Measurements from ENCODE around the gene UBP1.
A peak's percentile ranks its signal among the peaks of the same experiment; 100 is the strongest.
"Not testable (repeated sequence)": the region's sequence is repeated elsewhere in the genome, so short reads cannot be mapped to it uniquely, and the experiment has no call there.

UBP1 gene, protein sequence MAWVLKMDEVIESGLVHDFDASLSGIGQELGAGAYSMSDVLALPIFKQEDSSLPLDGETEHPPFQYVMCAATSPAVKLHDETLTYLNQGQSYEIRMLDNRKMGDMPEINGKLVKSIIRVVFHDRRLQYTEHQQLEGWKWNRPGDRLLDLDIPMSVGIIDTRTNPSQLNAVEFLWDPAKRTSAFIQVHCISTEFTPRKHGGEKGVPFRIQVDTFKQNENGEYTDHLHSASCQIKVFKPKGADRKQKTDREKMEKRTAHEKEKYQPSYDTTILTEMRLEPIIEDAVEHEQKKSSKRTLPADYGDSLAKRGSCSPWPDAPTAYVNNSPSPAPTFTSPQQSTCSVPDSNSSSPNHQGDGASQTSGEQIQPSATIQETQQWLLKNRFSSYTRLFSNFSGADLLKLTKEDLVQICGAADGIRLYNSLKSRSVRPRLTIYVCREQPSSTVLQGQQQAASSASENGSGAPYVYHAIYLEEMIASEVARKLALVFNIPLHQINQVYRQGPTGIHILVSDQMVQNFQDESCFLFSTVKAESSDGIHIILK

GRCh38 chr3:33440328-33441224 lies at the start of gene UBP1:
Gene UBP1, minus strand, starts transcription at chr3:33440405. Its CDS starts 557 bp downstream, at chr3:33439848.
- DNase-seq (ENCODE audit: low spot score) = peak; percentile 100

DNA sequence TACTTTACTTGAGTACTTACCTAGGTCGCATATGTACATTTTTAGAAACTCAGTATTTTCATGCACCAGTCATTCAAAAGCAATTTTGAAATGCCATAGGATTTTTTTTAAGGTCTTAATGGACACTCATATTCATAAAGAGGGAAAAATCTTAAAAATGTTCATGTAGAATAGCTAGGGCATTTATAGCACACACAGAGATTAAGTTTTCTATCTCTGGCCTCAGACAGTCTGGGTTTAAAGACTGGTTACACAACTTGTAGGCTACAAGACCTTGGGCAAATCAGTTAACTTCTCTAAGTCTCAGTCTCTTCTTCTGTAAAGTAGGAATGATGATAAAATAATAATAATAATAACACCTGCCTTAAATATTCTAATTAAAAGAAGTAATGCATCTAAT lies 48.5 kb upstream of the UBP1 start:
- DNase-seq (ENCODE audit: low spot score) = no peak

GRCh38 chr3:33488246-33488645 lies 48.0 kb upstream of the UBP1 start:
- no peak for DNase-seq (ENCODE audit: low spot score)

DNA sequence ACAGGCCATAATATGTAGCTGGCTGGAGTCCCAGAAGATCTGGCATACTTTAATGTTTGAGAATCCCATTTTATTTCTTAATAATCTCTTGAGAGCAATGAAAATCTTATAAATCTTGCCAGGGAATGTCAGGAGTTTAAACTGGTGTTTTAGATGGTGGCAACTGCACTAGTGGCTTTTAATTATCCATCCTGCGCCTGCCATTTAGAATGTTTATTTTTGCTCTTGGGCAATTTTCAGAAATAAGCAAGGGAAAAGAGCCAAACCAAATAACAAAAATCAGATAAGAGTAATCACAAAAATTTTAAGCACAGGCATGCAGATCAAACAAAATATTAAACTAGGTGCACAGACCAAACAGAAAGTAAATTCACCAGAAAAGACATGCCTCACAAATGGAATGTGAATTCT lies 41.9 kb upstream of the UBP1 start:
- no peak for DNase-seq (ENCODE audit: low spot score)

DNA sequence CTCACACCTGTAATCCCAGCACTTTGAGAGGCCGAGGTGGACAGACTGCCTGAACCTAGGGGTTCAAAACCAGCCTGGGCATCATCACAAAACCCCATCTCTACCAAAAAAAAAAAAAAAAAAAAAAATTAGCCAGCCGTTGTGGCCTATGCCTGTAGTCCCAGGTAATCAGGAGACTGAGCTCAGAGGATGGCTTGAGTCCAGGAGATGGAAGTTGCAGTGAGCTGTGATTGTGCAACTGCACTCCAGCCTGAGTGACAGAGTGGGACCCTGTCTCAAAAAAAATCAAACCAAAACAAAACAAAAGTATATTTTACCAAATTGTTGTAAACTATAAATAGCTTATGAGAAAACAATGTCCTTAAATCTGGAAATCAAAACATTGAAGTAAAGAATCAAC lies 34.7 kb upstream of the UBP1 start:
- DNase-seq (ENCODE audit: low spot score) = no peak

GRCh38 chr3:33473813-33474212 lies 33.6 kb upstream of the UBP1 start:
- DNase-seq (ENCODE audit: low spot score) = no peak

DNA sequence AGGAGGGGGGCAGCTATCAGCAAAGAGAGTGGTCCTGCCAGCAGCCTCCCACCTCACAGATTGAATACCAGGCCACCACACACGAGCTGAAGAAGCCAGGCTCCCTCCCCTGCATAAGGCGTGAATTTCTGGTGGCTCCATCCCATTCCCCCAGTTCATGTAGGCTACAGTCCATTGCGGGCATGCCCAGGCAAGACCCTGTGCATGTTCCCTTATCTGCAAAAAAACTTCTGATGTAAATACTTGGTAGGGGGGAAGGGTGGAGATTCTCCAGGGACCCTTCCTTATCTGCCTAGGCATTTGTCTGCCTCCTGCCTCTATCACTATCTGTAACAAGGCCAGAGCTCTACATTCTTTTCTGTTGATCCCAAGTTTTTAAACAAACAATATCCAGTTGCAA lies 27.6 kb upstream of the UBP1 start:
- DNase-seq (ENCODE audit: low spot score) = no peak

- no peak for DNase-seq (ENCODE audit: low spot score)
Observed at GRCh38 chr3:33461097-33461496, 20.9 kb upstream of the UBP1 start.

DNA sequence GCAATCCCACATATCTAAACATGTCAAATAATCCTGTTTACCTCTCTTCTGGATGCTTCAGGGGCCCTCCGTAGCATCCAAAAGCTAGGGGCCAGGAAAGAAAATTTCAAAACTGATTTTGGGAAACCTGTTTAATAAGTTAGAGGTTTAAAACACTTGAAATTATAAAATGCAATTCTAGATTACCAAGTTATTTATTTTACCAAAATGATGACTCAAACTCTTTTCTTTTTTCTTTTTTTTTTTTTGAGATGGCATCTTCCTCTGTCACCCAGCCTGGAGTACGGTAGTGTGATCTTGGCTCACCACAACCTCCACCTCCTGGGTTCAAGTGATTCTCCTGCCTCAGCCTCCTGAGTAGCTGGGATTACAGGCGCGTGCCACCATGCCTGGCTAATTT lies 19.4 kb upstream of the UBP1 start:
- not testable (repeated sequence) for DNase-seq (ENCODE audit: low spot score)

GRCh38 chr3:33458446-33458845 lies 18.2 kb upstream of the UBP1 start:
- no peak for DNase-seq (ENCODE audit: low spot score)

- no peak for DNase-seq (ENCODE audit: low spot score)
Observed at GRCh38 chr3:33456756-33457155, 16.6 kb upstream of the UBP1 start.

DNA sequence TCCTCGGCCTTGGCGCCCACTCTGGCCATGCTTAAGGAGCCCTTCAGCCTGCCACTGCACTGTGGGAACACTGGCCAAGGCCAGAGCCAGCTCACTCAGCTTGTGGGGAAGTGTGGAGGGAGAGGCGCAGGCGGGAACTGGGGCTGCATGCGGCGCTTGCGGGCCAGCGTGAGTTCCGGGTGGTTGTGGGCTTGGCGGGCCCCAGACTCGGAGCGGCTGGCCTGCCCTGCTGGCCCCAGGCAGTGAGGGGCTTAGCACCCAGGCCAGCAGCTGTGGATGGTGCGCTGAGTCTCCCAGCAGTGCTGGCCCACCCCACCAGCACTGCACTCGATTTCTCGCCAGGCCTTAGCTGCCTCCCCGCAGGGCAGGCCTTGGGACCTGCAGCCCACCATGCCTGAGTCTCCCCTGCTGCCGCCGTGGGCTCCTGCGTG lies 13.1 kb upstream of the UBP1 start:
- no peak for DNase-seq (ENCODE audit: low spot score)

DNA sequence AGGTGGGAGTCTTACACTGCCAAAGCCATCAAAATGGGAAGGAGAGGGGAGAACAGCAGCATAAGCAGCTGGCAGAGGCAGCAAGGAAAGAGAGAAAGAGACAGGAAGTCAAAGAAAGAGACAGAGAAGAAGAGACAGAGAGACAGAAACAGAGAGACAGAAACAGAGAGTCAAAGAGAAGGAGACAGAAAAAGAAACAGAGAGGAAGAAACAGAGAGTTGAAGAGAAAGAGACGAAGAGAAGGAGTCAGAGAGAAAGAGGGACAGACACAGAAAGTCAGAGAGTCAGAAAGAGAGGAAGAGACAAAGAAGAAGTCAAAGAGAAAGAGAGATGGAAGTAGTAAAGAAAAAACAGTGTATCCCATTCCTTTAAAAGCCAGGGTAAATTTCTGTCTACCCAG lies 11.8 kb upstream of the UBP1 start:
- not testable (repeated sequence) for DNase-seq (ENCODE audit: low spot score)

DNA sequence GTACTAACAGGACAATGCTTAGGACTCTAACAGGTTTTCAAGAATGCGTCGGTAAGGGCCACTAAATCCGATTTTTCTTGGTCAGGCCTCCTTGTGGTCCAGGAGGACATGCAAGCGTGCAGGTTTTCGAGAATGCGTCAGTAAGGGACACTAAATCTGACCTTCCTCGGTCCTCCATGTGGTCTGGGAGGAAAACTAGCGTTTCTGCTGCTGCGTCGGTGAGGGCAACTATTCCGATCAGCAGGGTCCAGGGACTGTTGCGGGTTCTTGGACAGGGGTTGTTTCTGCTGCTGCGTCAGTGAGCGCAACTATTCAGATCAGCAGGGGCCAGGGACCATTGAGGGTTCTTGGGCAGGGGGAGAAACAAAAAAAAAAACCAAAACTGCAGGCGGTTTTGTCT lies 7.8 kb upstream of the UBP1 start:
- no peak for DNase-seq (ENCODE audit: low spot score)

DNA sequence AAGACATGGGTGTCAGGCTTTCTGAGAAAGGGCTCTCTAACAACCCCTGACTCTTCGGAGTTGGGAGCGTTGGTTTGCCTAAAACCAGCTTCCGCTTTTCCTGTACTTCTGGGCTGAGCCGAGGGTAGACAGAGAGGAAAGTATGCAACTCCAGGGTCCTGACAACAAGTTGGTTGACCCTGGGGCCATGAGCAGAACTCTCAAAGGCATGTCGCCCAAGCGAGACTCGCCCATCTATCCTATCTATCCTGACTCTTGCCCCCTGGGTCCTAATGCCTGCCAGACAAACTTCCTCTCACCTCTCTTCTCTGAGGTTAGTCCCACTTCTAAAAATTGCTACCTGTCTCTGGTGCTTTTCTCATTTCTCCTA lies 7.0 kb upstream of the UBP1 start:
- DNase-seq (ENCODE audit: low spot score) = not testable (repeated sequence)

GRCh38 chr3:33442190-33442589 lies 2.0 kb upstream of the UBP1 start:
- DNase-seq (ENCODE audit: low spot score) = no peak

DNA sequence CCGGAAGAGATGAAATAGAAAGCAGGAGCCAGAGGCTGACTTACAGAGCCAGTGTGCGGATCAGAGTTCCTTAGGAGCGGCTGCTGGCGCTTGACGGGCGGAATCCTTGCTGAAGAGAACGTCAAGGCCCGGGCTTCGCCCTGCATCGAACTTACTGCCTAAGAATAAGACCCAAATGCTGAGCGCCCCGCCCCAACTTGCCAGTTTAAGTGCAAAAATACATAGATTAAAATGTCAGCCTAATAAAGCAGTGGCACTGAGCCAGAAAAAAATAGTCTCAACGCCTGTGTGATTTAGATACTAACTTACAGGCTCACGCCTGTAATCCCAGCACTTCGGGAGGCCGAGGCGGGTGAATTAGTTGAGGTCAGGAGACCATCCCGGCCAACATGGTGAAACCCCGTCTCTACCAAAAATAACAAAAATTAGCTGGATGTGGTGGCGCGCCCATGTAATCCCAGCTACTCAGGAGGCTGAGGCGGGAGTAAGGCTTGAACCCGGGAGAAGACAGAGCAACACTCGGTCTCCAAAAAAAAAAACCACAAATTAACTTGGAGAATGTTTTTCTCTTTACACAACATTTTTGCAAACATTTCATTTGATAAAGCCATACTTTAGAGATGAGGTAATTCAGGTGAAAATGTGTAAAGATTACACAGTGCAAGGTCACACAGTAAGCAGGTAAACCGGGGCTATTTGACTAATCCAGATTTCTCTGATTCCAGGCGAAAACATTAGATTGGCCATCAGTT lies 1.2 kb upstream of the UBP1 start:
- no peak for DNase-seq (ENCODE audit: low spot score)

DNA sequence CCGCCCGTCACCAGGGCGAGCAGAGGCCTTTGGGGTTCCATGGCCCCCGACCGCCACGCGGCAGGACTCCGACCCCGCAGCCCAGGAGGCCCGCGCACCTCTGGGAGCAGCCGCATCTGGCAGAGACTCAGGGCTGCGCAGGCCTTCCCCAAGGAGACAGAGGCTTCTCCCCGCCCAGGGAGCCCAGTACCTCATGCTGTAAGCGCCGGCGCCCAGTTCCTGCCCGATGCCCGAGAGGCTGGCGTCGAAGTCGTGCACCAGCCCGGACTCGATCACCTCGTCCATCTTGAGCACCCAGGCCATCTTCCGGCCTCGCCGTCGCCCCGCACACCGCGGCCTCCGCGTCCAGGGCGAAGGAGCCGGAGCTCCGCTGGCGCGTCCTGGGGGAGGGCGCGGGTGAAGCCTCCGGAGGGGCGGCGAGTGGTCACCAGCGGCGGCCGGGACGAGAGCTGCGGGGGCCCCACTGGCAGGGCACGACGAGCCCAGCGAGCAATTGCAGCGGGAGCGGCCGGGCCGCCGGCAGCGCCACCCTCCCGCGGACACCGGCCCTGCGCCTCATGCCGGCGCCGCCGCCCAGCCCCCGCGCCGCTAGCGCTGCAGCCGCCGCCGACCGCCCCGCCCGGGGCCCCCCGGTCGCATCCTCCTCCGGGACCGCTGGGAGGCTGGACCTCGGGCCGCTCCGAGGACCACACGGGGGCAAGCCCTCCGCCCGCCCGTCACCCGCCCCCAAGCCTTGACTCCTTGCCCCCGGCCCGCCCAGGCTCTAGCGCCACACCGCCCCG lies 468 bp downstream of the UBP1 start:
- peak; percentile 39 for DNase-seq (ENCODE audit: low spot score)

- no peak for DNase-seq (ENCODE audit: low spot score)
Observed at GRCh38 chr3:33438881-33439545, 1.2 kb downstream of the UBP1 start.

GRCh38 chr3:33438284-33438668 lies 1.9 kb downstream of the UBP1 start:
- DNase-seq (ENCODE audit: low spot score) = no peak

Data from Ammon's horn (tissue), 1 donor.